ENCODE measurements around the gene STYXL2. TPM values are rescaled to one million over a fixed set of nuclear protein-coding genes. Genes with fewer than 3 reads are reported as not detected.

STYXL2 gene
- total RNA-seq, 3 donors from 2014 or later (not counting 1 experiment from before 2014, with no cell fraction given), result not detected

DNA sequence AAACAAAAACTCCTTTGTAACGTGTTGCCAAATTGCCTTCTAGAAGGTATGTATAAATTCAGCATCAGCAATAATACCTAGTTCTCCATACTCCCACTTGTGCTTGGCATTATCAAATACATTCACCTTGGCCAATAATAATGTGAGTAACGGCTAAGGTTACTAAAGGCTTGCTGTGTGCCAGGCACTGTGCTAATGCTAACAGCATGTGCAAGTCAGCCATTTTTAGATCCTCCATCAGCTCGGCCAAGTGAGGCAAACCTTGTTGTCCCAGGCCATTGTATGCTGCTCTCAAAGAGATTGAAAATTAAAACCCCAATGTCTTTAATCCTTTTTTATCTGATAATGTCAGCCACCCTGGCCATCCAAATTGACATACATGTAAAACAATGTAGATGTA lies 48.1 kb downstream of the STYXL2 start:
- Mint-ChIP-seq H3K4me1 (no peaks in the 10 kb centered on the region), H3K4me3 (no peak overlapping the region), H3K36me3 (peaks cover under 1% of the 10 kb centered on the region), H3K27ac (no peak overlapping the region), H3K9me3 (no peaks in the 10 kb centered on the region), H3K27me3 (ENCODE audit: low read depth in 2 of 2) (peaks cover 32 to 60% of the 10 kb centered on the region in 2 donors)
- ATAC-seq, result no peak
- H3K36me3 ChIP-seq (ENCODE audit: control insufficient read depth, insufficient read depth, low read length), result no peaks in the 10 kb centered on the region
- intact Hi-C loops (cut with micrococcal nuclease), result no loop called here
- TF ChIP-seq, protein P1, sequence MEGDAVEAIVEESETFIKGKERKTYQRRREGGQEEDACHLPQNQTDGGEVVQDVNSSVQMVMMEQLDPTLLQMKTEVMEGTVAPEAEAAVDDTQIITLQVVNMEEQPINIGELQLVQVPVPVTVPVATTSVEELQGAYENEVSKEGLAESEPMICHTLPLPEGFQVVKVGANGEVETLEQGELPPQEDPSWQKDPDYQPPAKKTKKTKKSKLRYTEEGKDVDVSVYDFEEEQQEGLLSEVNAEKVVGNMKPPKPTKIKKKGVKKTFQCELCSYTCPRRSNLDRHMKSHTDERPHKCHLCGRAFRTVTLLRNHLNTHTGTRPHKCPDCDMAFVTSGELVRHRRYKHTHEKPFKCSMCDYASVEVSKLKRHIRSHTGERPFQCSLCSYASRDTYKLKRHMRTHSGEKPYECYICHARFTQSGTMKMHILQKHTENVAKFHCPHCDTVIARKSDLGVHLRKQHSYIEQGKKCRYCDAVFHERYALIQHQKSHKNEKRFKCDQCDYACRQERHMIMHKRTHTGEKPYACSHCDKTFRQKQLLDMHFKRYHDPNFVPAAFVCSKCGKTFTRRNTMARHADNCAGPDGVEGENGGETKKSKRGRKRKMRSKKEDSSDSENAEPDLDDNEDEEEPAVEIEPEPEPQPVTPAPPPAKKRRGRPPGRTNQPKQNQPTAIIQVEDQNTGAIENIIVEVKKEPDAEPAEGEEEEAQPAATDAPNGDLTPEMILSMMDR (IDR thresholded peaks at IDR 0.05), result no peak
- no peaks in the 10 kb centered on the region for H3K9me3 ChIP-seq (ENCODE audit: control insufficient read depth, insufficient read depth, low read length)
- H3K4me1 ChIP-seq (ENCODE audit: control insufficient read depth, insufficient read depth, low read length), result no peaks in the 10 kb centered on the region
- H3K27ac ChIP-seq (ENCODE audit: low read length), result no peak overlapping the region
- DNase-seq, result no peak
- 97% methylated on average over 3 of the region's 3 CpGs for WGBS (ENCODE audit: insufficient coverage)
- peaks cover 4% of the 10 kb centered on the region for H3K27me3 ChIP-seq (ENCODE audit: control insufficient read depth, insufficient read depth, low read length)
- no peak overlapping the region for H3K4me3 ChIP-seq (ENCODE audit: low read length)

Other genes starting within 250 kb of the STYXL2 start
- 10 to 100 TPM; 11.7 to 13.7 (median 12.5) TPM for gene TADA1, start 217.8 kb upstream of the STYXL2 start, total RNA-seq
- 1 to 10 TPM; 2.4 to 4.3 (median 2.8) TPM for gene ILDR2, start 118.5 kb upstream of the STYXL2 start, total RNA-seq
- under 1 TPM in 1 of 3 donors, not detected in 2; 0.19 TPM for gene MAEL, start 104.8 kb upstream of the STYXL2 start, total RNA-seq
- gene GPA33, start 3.7 kb upstream of the STYXL2 start, total RNA-seq, result 1 to 10 TPM; 2.9 to 4.6 (median 4.5) TPM
- gene POU2F1, start 126.8 kb downstream of the STYXL2 start, total RNA-seq, result 10 to 100 TPM; 39.8 to 44.6 (median 40.9) TPM